DOHH2 (cell line): ENCODE results near the gene FAM89B.

Source experiments
- H3F3A ChIP-seq: fragments of 200-600 bp; sonication (generic), shearing (Covaris generic); 2 replicates; pipeline ENCODE4 v1.6.0; 2016; ENCODE audit warnings: antibody characterized with exemption, mild to moderate bottlenecking; ENCODE audit not compliant: control insufficient read depth, insufficient read depth
- H3K27ac ChIP-seq: fragments of 200-600 bp; sonication (generic); 2 replicates; pipeline ENCODE4 v1.5.1; 2014; ENCODE audit warnings: low read depth, mild to moderate bottlenecking, low read length, moderate library complexity
- H3K27me3 ChIP-seq: fragments of 200-600 bp; sonication (generic); 2 replicates; pipeline ENCODE4 v1.6.1; 2014; ENCODE audit warnings: mild to moderate bottlenecking, low read length, mixed read lengths; ENCODE audit not compliant: control insufficient read depth
- H3K36me3 ChIP-seq: fragments of 200-600 bp; sonication (generic); 2 replicates; pipeline ENCODE4 v1.6.1; 2014; ENCODE audit warnings: mild to moderate bottlenecking, low read length, moderate library complexity, mixed read lengths; ENCODE audit not compliant: control insufficient read depth
- H3K4me1 ChIP-seq: fragments of 200-600 bp; sonication (generic); 2 replicates; pipeline ENCODE4 v1.6.1; 2014; ENCODE audit warnings: mild to moderate bottlenecking, low read length, mixed read lengths; ENCODE audit not compliant: control insufficient read depth
- H3K4me2 ChIP-seq: fragments of 200-600 bp; sonication (generic); 2 replicates; pipeline ENCODE4 v1.6.0; 2014; ENCODE audit warnings: mild to moderate bottlenecking, low read length, moderate library complexity
- H3K4me3 ChIP-seq: fragments of 200-600 bp; sonication (generic); 2 replicates; pipeline ENCODE4 v1.5.1; 2014; ENCODE audit warnings: mild to moderate bottlenecking, low read length, mixed read lengths
- H3K79me2 ChIP-seq: fragments of 200-600 bp; sonication (generic); 2 replicates; pipeline ENCODE4 v1.6.1; 2014; ENCODE audit warnings: mild to moderate bottlenecking, low read length, mixed read lengths; ENCODE audit not compliant: control insufficient read depth
- H3K9me2 ChIP-seq: fragments of 200-600 bp; sonication (generic); replicated peaks from 2 replicates; pipeline ENCODE4 v1.6.1; 2014; ENCODE audit warnings: mild to moderate bottlenecking, low read length, mixed read lengths; ENCODE audit not compliant: control insufficient read depth
- H3K9me3 ChIP-seq: fragments of 200-600 bp; sonication (generic); 2 replicates; pipeline ENCODE4 v1.6.1; 2014; ENCODE audit warnings: antibody characterized with exemption, low read length, mixed read lengths; ENCODE audit not compliant: control insufficient read depth, insufficient read depth
- H4K20me1 ChIP-seq: fragments of 200-600 bp; sonication (generic); 2 replicates; pipeline ENCODE4 v1.6.0; 2014; ENCODE audit warnings: low read depth, mild to moderate bottlenecking, antibody characterized with exemption, low read length, moderate library complexity; ENCODE audit not compliant: control insufficient read depth, insufficient read depth
- EZH2phosphoT487 ChIP-seq: fragments of 200-600 bp; sonication (generic); IDR thresholded peaks from 2 replicates; pipeline ENCODE4 v1.6.1; 2017; ENCODE audit warnings: borderline replicate concordance, mild to moderate bottlenecking, antibody characterized with exemption, low read length, moderate library complexity, mixed read lengths
- TF ChIP-seq, protein P1 (sequence below): fragments of 200-600 bp; sonication (generic); IDR thresholded peaks from one replicate; pipeline ENCODE4 v1.5.1; 2014; ENCODE audit warnings: antibody characterized with exemption, mild to moderate bottlenecking, low read depth, low read length; ENCODE audit not compliant: poor library complexity, severe bottlenecking

Gene FAM89B

DNA sequence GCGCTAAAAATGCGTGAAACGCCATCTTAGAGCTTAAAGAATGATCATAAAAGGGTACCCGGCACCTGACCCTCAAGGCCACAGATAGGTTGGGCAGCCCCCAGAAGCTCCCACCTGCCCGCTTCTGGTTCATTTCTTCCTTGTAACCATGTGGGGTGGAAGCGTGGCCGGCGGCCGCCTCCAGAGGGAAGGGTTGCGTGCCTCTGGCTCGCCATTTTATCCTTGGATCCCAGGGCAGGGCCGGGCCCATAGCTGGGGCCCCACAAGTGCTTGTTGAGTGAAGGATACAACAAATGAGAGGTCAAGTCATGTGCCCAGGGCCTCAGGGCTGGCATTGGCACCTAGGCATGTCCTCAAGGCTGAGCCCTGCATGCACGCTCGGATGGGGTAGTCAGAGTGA lies 49.1 kb downstream of the FAM89B start:
- Histone ChIP-seq H3F3A (no peaks in the 10 kb centered on the region), H3K9me3 (no peaks in the 10 kb centered on the region), H3K4me2 (no peak overlapping the region), H4K20me1 (peaks cover 10% of the 10 kb centered on the region; the same call in 1 of the 2 replicates), H3K79me2 (peaks cover 30% of the 10 kb centered on the region), H3K27ac (no peak overlapping the region), H3K9me2 (no peaks in the 10 kb centered on the region), H3K4me3 (no peak overlapping the region), H3K36me3 (peaks cover 93% of the 10 kb centered on the region), H3K27me3 (no peaks in the 10 kb centered on the region), H3K4me1 (peaks cover 20% of the 10 kb centered on the region)
- no peak for TF ChIP-seq EZH2phosphoT487
- TF ChIP-seq, protein P1, sequence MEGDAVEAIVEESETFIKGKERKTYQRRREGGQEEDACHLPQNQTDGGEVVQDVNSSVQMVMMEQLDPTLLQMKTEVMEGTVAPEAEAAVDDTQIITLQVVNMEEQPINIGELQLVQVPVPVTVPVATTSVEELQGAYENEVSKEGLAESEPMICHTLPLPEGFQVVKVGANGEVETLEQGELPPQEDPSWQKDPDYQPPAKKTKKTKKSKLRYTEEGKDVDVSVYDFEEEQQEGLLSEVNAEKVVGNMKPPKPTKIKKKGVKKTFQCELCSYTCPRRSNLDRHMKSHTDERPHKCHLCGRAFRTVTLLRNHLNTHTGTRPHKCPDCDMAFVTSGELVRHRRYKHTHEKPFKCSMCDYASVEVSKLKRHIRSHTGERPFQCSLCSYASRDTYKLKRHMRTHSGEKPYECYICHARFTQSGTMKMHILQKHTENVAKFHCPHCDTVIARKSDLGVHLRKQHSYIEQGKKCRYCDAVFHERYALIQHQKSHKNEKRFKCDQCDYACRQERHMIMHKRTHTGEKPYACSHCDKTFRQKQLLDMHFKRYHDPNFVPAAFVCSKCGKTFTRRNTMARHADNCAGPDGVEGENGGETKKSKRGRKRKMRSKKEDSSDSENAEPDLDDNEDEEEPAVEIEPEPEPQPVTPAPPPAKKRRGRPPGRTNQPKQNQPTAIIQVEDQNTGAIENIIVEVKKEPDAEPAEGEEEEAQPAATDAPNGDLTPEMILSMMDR = no peak

DNA sequence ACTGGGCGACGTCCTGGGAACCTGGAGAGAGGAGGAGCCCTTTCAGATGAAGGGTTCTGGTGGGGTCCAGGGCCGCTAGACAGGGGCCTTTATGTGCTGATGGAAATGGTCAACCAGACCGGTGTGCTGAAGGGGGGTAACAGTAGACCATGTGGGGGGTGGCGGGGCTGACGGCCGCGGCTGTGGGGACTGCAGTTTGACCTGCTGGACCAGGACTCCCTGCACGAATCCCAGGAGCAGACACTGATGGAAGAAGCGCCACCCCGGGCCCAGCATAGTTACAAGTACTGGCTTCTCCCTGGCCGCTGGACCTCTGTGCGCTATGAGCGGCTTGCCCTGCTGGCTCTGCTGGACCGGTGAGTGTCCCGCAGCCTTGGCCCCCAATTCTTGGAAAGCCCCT lies 49.7 kb downstream of the FAM89B start:
- TF ChIP-seq, protein P1 = no peak
- TF ChIP-seq EZH2phosphoT487 = no peak

DNA sequence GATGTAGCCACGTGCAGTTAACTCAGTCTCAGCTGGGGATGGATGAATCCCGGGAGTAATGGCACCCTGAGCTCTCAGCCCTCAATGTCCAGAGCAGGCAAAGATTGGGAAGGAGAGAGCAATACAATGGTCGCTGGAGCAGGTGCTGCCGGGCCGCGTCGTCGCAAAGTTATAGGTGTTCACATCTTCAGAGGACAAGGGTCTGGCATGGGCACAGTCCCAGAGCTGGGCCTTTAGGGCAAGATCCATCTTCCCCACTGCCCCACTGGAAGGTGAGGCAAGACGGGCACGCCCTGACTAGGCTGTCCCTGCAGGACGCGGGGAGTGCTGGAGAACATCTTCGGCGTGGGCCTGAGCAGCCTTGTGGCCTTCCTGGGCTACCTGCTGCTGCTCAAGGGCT lies 50.8 kb downstream of the FAM89B start:
- peaks cover 13% of the 10 kb centered on the region for H3K79me2 ChIP-seq
- no peaks in the 10 kb centered on the region for H3K9me3 ChIP-seq
- no peaks in the 10 kb centered on the region for H3K9me2 ChIP-seq
- H4K20me1 ChIP-seq = no peaks in the 10 kb centered on the region
- no peaks in the 10 kb centered on the region for H3F3A ChIP-seq
- no peak overlapping the region for H3K4me3 ChIP-seq
- H3K4me2 ChIP-seq = no peak overlapping the region
- H3K36me3 ChIP-seq = peaks cover 93% of the 10 kb centered on the region
- H3K27me3 ChIP-seq = no peaks in the 10 kb centered on the region
- peaks cover 7% of the 10 kb centered on the region; the same call in 1 of the 2 replicates for H3K4me1 ChIP-seq
- no peak overlapping the region for H3K27ac ChIP-seq
- TF ChIP-seq EZH2phosphoT487 = no peak
- TF ChIP-seq, protein P1 = no peak

More for the DNA sequence above, 49.7 kb downstream of the FAM89B start:
- Histone ChIP-seq H3K36me3 (peaks cover 93% of the 10 kb centered on the region), H3F3A (no peaks in the 10 kb centered on the region), H3K4me3 (no peak overlapping the region), H3K27me3 (no peaks in the 10 kb centered on the region), H3K9me2 (no peaks in the 10 kb centered on the region), H3K4me2 (no peak overlapping the region), H3K79me2 (peaks cover 25% of the 10 kb centered on the region), H3K4me1 (peaks cover 15% of the 10 kb centered on the region), H3K9me3 (no peaks in the 10 kb centered on the region), H3K27ac (no peak overlapping the region), H4K20me1 (peaks cover 4% of the 10 kb centered on the region; the same call in 1 of the 2 replicates)
